Brain microvascular endothelial cell (primary cell): Measurements from ENCODE around the gene CPXM2.

Source experiments
- DNase-seq: peaks from one replicate; pipeline ENCODE4 v3.0.0-alpha.2; 2020
- H3K27ac ChIP-seq: fragments of 250-450 bp; sonication (Bioruptor Pico); 2 replicates; pipeline ENCODE4 v1.5.1; 2020; ENCODE audit warnings: mild to moderate bottlenecking, moderate library complexity
- H3K27me3 ChIP-seq: fragments of 250-450 bp; sonication (Bioruptor Pico); replicated peaks from 2 replicates; pipeline ENCODE4 v1.5.1; 2020; ENCODE audit warnings: mild to moderate bottlenecking
- H3K36me3 ChIP-seq: fragments of 250-450 bp; sonication (Bioruptor Pico); replicated peaks from 2 replicates; pipeline ENCODE4 v1.5.1; 2020; ENCODE audit warnings: mild to moderate bottlenecking
- H3K4me3 ChIP-seq: 2 replicates; pipeline ENCODE4 v1.5.1; 2011; ENCODE audit warnings: low read depth, mild to moderate bottlenecking, control low read depth, low read length, moderate library complexity
- CTCF ChIP-seq: IDR thresholded peaks from 2 replicates; pipeline ENCODE4 v1.5.1; 2011; ENCODE audit warnings: low read depth, mild to moderate bottlenecking, moderate library complexity, low read length, control low read depth, inconsistent platforms; ENCODE audit errors: missing control alignments
- in situ Hi-C: cut with HindIII; loops from 2 replicates; pipeline ENCODE4 v1.10.0; 2017; ENCODE audit warnings: low sequenced_read_pairs, low pct_ligation_motif_present

The CPXM2 gene

GRCh38 chr10:123717336-123717735 is 174.3 kb downstream of the CPXM2 start:
- no peak overlapping the region for H3K4me3 ChIP-seq
- no peak for TF ChIP-seq CTCF
- in situ Hi-C loops: no loop called here
- no peak overlapping the region for H3K27ac ChIP-seq
- H3K27me3 ChIP-seq: no peaks in the 10 kb centered on the region
- DNase-seq: no peak
- no peaks in the 10 kb centered on the region for H3K36me3 ChIP-seq

GRCh38 chr10:123715546-123715945 is 176.1 kb downstream of the CPXM2 start:
- Histone ChIP-seq H3K36me3 (no peaks in the 10 kb centered on the region), H3K27me3 (no peaks in the 10 kb centered on the region), H3K4me3 (no peak overlapping the region), H3K27ac (no peak overlapping the region)
- TF ChIP-seq CTCF: no peak
- in situ Hi-C loops: no loop called here
- no peak for DNase-seq

- H3K4me3 ChIP-seq: no peak overlapping the region
Measured at GRCh38 chr10:123706236-123706635, 185.4 kb downstream of the CPXM2 start.

GRCh38 chr10:123704812-123705211 is 186.8 kb downstream of the CPXM2 start:
- in situ Hi-C loops: no loop called here
- Histone ChIP-seq H3K27me3 (no peaks in the 10 kb centered on the region), H3K4me3 (no peak overlapping the region), H3K36me3 (no peaks in the 10 kb centered on the region), H3K27ac (no peak overlapping the region)
- no peak for TF ChIP-seq CTCF
- DNase-seq: no peak

More at GRCh38 chr10:123706236-123706635, 185.4 kb downstream of the CPXM2 start:
- no peak for DNase-seq
- no peak for TF ChIP-seq CTCF
- in situ Hi-C loops: no loop called here
- Histone ChIP-seq H3K36me3 (no peaks in the 10 kb centered on the region), H3K27ac (no peak overlapping the region), H3K27me3 (no peaks in the 10 kb centered on the region)

GRCh38 chr10:123704076-123704475 is 187.5 kb downstream of the CPXM2 start:
- no peaks in the 10 kb centered on the region for H3K27me3 ChIP-seq
- no peak for DNase-seq
- H3K27ac ChIP-seq: no peak overlapping the region
- in situ Hi-C loops: no loop called here
- H3K4me3 ChIP-seq: no peak overlapping the region
- no peak for TF ChIP-seq CTCF
- no peaks in the 10 kb centered on the region for H3K36me3 ChIP-seq

GRCh38 chr10:123703195-123703790 is 188.3 kb downstream of the CPXM2 start:
- no peak for TF ChIP-seq CTCF
- Histone ChIP-seq H3K27ac (no peak overlapping the region), H3K4me3 (no peak overlapping the region), H3K27me3 (no peaks in the 10 kb centered on the region), H3K36me3 (no peaks in the 10 kb centered on the region)
- in situ Hi-C loops: no loop called here
- DNase-seq: no peak
